ENCODE data around the gene TMEM272.

GRCh38 chr13:51844862-51845573 is at the start of gene TMEM272:
- peak; percentile 95 for TF ChIP-seq CTCF (IDR thresholded peaks at IDR 0.05)
- no peak for TF ChIP-seq ZFX (IDR thresholded peaks at IDR 0.05; ENCODE audit: borderline replicate concordance)
